Esophagus muscularis mucosa (tissue), 3 donors: ENCODE results near the gene OR11G2.

Experiments used
- CTCF ChIP-seq, 3 experiments: fragments of 200-600 bp in 2 of 3; fragments of 450-650 bp in 1 of 3; sonication (generic) in 2 of 3; IDR thresholded peaks; one replicate each; pipeline ENCODE4 v1.5.1; 2017 to 2019; ENCODE audit warnings: antibody characterized with exemption in 3 of 3, mild to moderate bottlenecking in 2 of 3, moderate library complexity in 1 of 3
- POLR2A ChIP-seq: fragments of 450-650 bp; IDR thresholded peaks from one replicate; pipeline ENCODE4 v1.6.1; 2017; ENCODE audit warnings: antibody characterized with exemption, moderate library complexity, mild to moderate bottlenecking, low read depth

- TF ChIP-seq CTCF (IDR thresholded peaks at IDR 0.05) (no peak), POLR2A (no peak)
Measured at GRCh38 chr14:20179880-20180279, 10.8 kb upstream of the OR11G2 start.
